ENCODE measurements around the gene GDF10.

Gene GDF10

GRCh38 chr10:47269294-47269693, 30.7 kb upstream of the GDF10 start:
- DNase-seq (ENCODE audit: low read depth, low spot score) = no peak

GRCh38 chr10:47276071-47276470, 23.9 kb upstream of the GDF10 start:
- no peak for DNase-seq (ENCODE audit: low read depth, low spot score)

DNA sequence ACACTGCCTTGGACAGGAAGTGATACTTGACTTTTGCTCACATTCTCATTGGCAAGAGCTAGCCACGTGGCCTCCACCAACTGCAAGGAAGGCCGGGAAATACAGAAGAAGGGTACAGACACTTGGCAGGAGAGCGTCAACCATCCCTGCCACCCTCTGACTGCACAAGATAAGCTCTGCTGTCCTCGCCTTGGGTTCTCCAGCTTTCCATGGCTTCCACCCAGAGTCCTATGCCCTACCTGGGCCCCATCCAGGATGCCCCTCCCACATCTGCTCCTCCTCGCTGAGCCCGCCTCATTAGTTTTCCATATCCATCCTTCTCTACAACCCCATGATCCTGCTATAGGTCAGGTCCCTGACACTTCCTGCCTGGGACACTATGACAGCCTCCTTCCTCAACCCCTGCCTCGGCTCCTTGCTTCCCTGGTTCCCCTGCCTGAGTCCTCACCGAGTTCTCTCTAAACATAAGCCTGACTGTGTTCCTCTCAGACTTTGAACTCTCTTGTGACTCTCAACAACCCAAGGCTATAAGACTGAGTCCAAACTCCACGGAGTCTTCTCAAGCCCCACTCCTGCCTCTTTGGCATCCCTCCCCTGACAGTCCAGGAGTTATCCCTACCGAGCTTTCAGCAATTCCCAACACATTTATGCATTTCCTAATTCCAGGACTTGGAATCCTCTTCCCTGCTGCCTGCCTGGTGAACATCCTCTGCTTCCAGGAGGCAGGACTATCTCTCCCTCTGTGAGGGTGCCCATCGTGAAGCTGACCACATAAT, 23.2 kb upstream of the GDF10 start:
- DNase-seq (ENCODE audit: low read depth, low spot score) = no peak

GRCh38 chr10:47277352-47278151, 22.4 kb upstream of the GDF10 start:
- DNase-seq (ENCODE audit: low read depth, low spot score) = no peak

GRCh38 chr10:47278152-47278473, 21.9 kb upstream of the GDF10 start:
- DNase-seq (ENCODE audit: low read depth, low spot score) = no peak

GRCh38 chr10:47278720-47279119, 21.3 kb upstream of the GDF10 start:
- DNase-seq (ENCODE audit: low read depth, low spot score) = no peak

- DNase-seq (ENCODE audit: low read depth, low spot score) = no peak
Measured at GRCh38 chr10:47279276-47279675, 20.7 kb upstream of the GDF10 start.

- DNase-seq (ENCODE audit: low read depth, low spot score) = no peak
Measured at GRCh38 chr10:47282005-47282656, 17.9 kb upstream of the GDF10 start.

- DNase-seq (ENCODE audit: low read depth, low spot score) = no peak
Measured at GRCh38 chr10:47282657-47283018, 17.4 kb upstream of the GDF10 start.

- no peak for DNase-seq (ENCODE audit: low read depth, low spot score)
Measured at GRCh38 chr10:47283101-47283630, 16.8 kb upstream of the GDF10 start.

DNA sequence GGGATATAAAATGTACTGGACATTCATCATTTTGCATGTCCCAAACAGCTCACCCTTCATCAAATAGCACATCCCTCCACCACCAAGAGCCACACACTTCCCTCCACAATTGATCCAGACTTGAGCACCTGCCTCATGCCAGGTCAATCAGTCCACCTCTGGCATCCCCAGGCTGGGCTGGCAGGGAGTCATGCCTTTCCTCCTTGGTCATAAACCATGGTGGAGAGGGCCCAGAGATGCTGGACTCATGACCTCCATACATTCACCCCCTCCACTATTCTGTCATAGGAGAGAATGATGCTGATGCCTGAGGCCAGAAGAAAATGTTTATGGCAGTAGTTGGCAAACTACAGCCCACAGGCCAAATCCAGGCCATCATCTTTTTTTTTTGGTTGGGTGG, 16.1 kb upstream of the GDF10 start:
- no peak for DNase-seq (ENCODE audit: low read depth, low spot score)

DNA sequence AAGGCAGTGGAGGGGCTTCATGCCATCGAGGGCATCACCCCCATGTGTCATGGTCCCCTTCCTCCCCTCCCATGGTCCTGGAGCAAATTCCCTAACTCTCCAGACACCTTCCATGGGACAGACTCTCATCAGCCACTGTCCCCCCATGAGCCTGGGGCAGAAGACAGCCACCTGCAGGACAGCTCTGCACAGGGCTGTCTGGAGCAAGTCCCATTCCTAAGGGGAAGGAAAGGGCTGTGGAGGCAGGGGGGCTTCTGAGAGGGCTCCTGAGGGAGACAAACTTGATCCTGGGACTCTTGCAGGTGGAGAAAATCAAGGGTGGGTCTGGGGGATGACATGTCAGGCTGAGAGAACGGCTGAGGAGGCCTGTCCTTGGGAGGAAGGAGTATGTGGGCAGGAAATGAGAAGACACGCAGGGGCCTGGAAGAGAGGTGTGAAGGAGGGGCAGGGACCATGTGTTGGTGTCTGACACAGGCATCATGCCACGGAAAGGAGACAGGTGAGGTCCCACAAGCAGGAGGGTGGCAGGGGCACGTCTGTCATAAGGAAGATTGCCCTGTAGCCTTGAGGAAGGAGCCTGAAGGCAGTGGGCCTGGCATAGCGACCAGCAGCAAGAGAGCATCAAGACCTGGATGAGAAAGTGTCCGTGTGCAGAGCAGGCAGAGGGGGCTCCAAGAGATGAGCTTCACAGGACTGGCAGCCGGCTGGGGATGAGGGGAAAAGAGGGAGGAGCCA, 14.4 kb upstream of the GDF10 start:
- DNase-seq (ENCODE audit: low read depth, low spot score) = no peak

GRCh38 chr10:47286116-47286505, 13.9 kb upstream of the GDF10 start:
- DNase-seq (ENCODE audit: low read depth, low spot score) = no peak

- DNase-seq (ENCODE audit: low read depth, low spot score) = no peak
Measured at GRCh38 chr10:47286591-47287315, 13.2 kb upstream of the GDF10 start.

- DNase-seq (ENCODE audit: low read depth, low spot score) = no peak
Measured at GRCh38 chr10:47287365-47287802, 12.6 kb upstream of the GDF10 start.

GRCh38 chr10:47287805-47288204, 12.2 kb upstream of the GDF10 start:
- DNase-seq (ENCODE audit: low read depth, low spot score) = no peak

GRCh38 chr10:47288236-47288635, 11.8 kb upstream of the GDF10 start:
- DNase-seq (ENCODE audit: low read depth, low spot score) = no peak

GRCh38 chr10:47288916-47289495, 11.0 kb upstream of the GDF10 start:
- DNase-seq (ENCODE audit: low read depth, low spot score) = no peak

- no peak for DNase-seq (ENCODE audit: low read depth, low spot score)
Measured at GRCh38 chr10:47289921-47290320, 10.1 kb upstream of the GDF10 start.

- DNase-seq (ENCODE audit: low read depth, low spot score) = no peak
Measured at GRCh38 chr10:47290338-47290737, 9.7 kb upstream of the GDF10 start.

GRCh38 chr10:47291682-47292081, 8.3 kb upstream of the GDF10 start:
- DNase-seq (ENCODE audit: low read depth, low spot score) = no peak

Data from iPS DF 19.7 (cell line).